Measurements from ENCODE around the gene CST7. TPM values are rescaled to one million over a fixed set of nuclear protein-coding genes. Genes with fewer than 3 reads are reported as not detected.

Gene CST7
- polyA plus RNA-seq, 4 donors = 0.89 to 4.9 (median 2.8) TPM

DNA sequence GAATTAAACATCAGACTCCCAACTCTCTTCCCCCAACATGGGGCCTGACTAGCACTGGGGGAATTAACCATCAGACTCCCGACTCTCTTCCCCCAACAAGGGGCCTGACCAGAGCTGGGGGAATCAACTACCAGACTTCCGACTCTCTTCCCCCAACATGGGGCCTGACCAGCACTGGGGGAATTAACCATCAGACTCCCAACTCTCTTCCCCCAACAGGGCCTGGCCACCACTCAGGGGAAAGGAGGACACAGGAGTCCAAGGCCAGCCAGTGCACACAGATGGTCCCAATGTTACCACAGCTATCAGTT lies 13.1 kb downstream of the CST7 start:
- DNase-seq (no peak), FAIRE-seq (no peak)
- WGBS, 3 donors = 92 to 93% (median 92%) methylated on average over 2 of the region's 2 CpGs
- Histone ChIP-seq H3K27ac (ENCODE audit: low read depth in 1 of 3, low read length in 2 of 3) (no peak overlapping the region), H3K9me3 (ENCODE audit: control insufficient read depth in 2 of 2, insufficient read depth in 1 of 2, low read depth in 1 of 2, low read length in 1 of 2) (no peaks in the 10 kb centered on the region), H3K27me3 (ENCODE audit: control insufficient read depth in 3 of 3, insufficient read depth in 3 of 3, low read length in 3 of 3) (no peaks in the 10 kb centered on the region), H3K4me3 (ENCODE audit: low read depth in 1 of 3, low read length in 3 of 3) (no peak overlapping the region), H3K36me3 (ENCODE audit: control insufficient read depth in 3 of 3, insufficient read depth in 2 of 3, low read depth in 1 of 3, low read length in 3 of 3) (peaks cover 16 to 73% (median 23%) of the 10 kb centered on the region in 3 donors), H3K4me1 (ENCODE audit: control insufficient read depth in 3 of 3, insufficient read depth in 2 of 3, low read depth in 1 of 3, low read length in 2 of 3) (no peaks in the 10 kb centered on the region)

DNA sequence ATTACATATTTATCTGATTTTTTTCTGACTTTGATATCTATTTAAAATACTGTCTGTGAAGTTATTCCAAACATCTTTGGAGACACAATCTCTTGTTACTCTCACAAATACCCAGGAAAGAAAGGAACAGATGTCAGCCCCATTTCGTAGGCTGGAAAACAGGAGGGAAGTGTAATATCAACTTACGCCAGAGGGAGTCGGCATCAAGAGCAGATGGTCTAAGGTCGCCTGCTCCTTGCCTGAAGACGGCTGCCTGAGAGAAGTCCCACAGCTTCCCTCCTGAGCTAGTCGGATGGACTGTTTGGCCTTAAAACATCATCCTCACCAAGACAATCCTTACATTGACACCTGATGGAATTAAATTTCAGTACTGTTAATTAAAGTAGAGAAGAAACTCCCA lies 13.4 kb downstream of the CST7 start:
- Histone ChIP-seq H3K27ac (ENCODE audit: low read depth in 1 of 3, low read length in 2 of 3) (no peak overlapping the region), H3K27me3 (ENCODE audit: control insufficient read depth in 3 of 3, insufficient read depth in 3 of 3, low read length in 3 of 3) (no peaks in the 10 kb centered on the region), H3K36me3 (ENCODE audit: control insufficient read depth in 3 of 3, insufficient read depth in 2 of 3, low read depth in 1 of 3, low read length in 3 of 3) (peaks cover 16 to 73% (median 23%) of the 10 kb centered on the region in 3 donors), H3K4me3 (ENCODE audit: low read depth in 1 of 3, low read length in 3 of 3) (no peak overlapping the region), H3K4me1 (ENCODE audit: control insufficient read depth in 3 of 3, insufficient read depth in 2 of 3, low read depth in 1 of 3, low read length in 2 of 3) (no peaks in the 10 kb centered on the region), H3K9me3 (ENCODE audit: control insufficient read depth in 2 of 2, insufficient read depth in 1 of 2, low read depth in 1 of 2, low read length in 1 of 2) (no peaks in the 10 kb centered on the region)
- no peak for DNase-seq
- FAIRE-seq = no peak
- WGBS, 3 donors = 88 to 93% (median 91%) methylated on average over 6 of the region's 6 CpGs

DNA sequence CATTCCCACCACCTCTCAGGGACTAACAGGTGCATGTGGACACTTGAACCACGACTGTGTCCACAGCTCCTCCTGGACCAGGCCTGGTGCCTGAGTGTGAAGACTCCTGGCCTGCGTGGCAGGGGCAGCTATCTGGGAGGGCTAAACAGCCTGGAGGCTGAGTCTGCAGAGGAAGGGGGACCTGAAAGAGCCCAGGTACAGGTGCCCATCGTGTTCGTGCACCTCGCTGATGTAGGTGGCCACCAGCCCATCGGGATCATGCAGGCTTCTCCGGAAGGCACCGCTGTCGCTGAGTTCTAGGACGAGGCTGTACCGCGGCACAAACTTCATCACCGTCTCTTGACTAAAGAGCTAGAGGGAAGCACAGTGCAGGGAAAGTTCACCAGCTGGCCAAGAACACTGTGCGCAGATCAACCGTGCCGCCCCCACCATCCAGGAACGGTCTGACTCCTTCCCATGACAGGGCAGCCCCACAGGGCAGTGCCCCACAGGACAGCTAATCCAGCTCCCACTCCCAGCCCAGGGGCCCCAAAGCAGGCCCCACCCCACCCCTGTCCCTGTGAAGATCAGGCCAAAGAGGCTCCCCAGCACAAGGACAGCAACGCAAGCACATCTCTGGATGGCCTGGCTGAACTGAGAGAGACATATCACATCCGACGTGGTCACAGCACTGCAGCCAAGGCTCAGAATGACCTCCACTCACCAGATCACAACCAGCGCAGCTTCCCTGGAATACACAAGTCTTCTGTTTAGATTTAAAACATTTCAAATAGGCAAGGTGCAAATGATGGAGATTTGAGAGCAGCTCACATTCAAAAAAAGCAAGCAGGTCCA lies 14.8 kb downstream of the CST7 start:
- Histone ChIP-seq H3K9me3 (ENCODE audit: control insufficient read depth in 2 of 2, insufficient read depth in 1 of 2, low read depth in 1 of 2, low read length in 1 of 2) (no peaks in the 10 kb centered on the region), H3K36me3 (ENCODE audit: control insufficient read depth in 3 of 3, insufficient read depth in 2 of 3, low read depth in 1 of 3, low read length in 3 of 3) (peaks cover 16 to 70% (median 21%) of the 10 kb centered on the region in 3 donors), H3K27ac (ENCODE audit: low read depth in 1 of 3, low read length in 2 of 3) (no peak overlapping the region), H3K4me1 (ENCODE audit: control insufficient read depth in 3 of 3, insufficient read depth in 2 of 3, low read depth in 1 of 3, low read length in 2 of 3) (no peaks in the 10 kb centered on the region), H3K4me3 (ENCODE audit: low read depth in 1 of 3, low read length in 3 of 3) (no peak overlapping the region), H3K27me3 (ENCODE audit: control insufficient read depth in 3 of 3, insufficient read depth in 3 of 3, low read length in 3 of 3) (no peaks in the 10 kb centered on the region)
- FAIRE-seq (no peak), DNase-seq (no peak)
- 96% methylated on average over 21 of the region's 21 CpGs for WGBS, 3 donors

DNA sequence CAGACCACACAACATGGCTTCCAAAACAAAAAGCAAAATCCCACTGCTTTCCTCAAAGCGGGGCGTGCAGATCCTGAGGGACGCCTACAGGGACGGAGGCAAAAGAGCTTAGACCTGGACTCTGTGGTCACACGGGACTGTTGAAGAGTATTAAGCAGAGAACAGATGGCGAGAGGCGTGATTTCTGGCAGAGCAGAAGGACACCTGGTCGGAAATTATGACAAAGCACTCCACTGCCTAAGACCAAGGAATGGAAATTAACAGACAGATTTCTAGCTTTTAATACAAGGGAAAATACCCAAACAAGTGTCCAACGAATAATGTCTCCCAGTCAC lies 15.4 kb downstream of the CST7 start:
- Histone ChIP-seq H3K27ac (ENCODE audit: low read depth in 1 of 3, low read length in 2 of 3) (no peak overlapping the region), H3K4me1 (ENCODE audit: control insufficient read depth in 3 of 3, insufficient read depth in 2 of 3, low read depth in 1 of 3, low read length in 2 of 3) (no peaks in the 10 kb centered on the region), H3K36me3 (ENCODE audit: control insufficient read depth in 3 of 3, insufficient read depth in 2 of 3, low read depth in 1 of 3, low read length in 3 of 3) (peaks cover 16 to 71% (median 23%) of the 10 kb centered on the region in 3 donors), H3K27me3 (ENCODE audit: control insufficient read depth in 3 of 3, insufficient read depth in 3 of 3, low read length in 3 of 3) (no peaks in the 10 kb centered on the region), H3K9me3 (ENCODE audit: control insufficient read depth in 2 of 2, insufficient read depth in 1 of 2, low read depth in 1 of 2, low read length in 1 of 2) (no peaks in the 10 kb centered on the region), H3K4me3 (ENCODE audit: low read depth in 1 of 3, low read length in 3 of 3) (no peak overlapping the region)
- WGBS, 3 donors = 85 to 89% (median 85%) methylated on average over 9 of the region's 9 CpGs
- FAIRE-seq (no peak), DNase-seq (no peak)

DNA sequence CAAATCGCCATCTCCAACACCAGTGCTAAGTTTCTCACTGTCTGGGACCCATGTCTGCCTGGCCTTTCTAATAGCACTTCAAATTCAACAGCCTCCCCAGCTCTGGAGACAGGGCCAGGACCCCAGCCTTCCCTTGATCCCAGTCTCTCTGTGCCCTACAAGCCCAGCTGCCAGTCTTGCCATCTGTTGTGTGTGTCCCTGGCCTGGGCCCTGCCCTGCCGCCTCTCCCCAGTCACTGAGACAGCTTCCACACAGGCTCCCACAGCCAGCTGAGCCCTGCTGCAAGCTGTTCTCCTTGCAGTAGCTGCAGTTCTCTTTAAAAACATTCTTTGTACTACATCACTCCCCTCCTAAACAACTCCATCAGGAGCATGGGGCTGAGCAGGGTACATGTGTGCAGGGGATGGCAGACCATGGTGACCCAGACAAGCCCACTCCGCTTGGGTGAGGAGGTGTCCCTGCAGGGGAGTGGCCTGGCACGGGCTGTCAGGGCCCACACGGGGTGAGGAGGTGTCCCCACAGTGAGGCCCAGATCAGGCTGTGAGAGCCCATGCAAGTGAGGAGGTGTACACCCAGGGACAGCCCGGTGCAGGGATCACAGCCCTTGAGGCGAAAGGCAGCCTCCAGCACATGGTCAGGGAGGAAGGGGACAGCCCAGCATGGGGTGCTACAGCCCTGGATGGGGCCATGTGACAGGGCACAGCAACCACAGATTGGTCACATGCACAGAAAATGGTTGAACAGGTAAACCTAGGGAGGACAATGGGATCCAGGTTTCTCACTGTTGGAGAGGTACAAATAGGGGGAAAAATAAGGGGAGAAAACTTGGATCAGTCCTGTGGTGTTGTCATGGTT lies 16.2 kb downstream of the CST7 start:
- H3K4me1 ChIP-seq (ENCODE audit: control insufficient read depth in 3 of 3, insufficient read depth in 2 of 3, low read depth in 1 of 3, low read length in 2 of 3) = no peaks in the 10 kb centered on the region
- H3K36me3 ChIP-seq (ENCODE audit: control insufficient read depth in 3 of 3, insufficient read depth in 2 of 3, low read depth in 1 of 3, low read length in 3 of 3) = peaks cover 17 to 70% (median 29%) of the 10 kb centered on the region in 3 donors
- no peak overlapping the region for H3K4me3 ChIP-seq (ENCODE audit: low read depth in 1 of 3, low read length in 3 of 3)
- FAIRE-seq = no peak
- H3K27me3 ChIP-seq (ENCODE audit: control insufficient read depth in 3 of 3, insufficient read depth in 3 of 3, low read length in 3 of 3) = no peaks in the 10 kb centered on the region
- no peak overlapping the region for H3K27ac ChIP-seq (ENCODE audit: low read depth in 1 of 3, low read length in 2 of 3)
- no peak for DNase-seq
- H3K9me3 ChIP-seq (ENCODE audit: control insufficient read depth in 2 of 2, insufficient read depth in 1 of 2, low read depth in 1 of 2, low read length in 1 of 2) = no peaks in the 10 kb centered on the region
- 90 to 96% (median 91%) methylated on average over 6 to 7 of the region's 7 CpGs for whole genome bisulfite sequencing, 3 donors

DNA sequence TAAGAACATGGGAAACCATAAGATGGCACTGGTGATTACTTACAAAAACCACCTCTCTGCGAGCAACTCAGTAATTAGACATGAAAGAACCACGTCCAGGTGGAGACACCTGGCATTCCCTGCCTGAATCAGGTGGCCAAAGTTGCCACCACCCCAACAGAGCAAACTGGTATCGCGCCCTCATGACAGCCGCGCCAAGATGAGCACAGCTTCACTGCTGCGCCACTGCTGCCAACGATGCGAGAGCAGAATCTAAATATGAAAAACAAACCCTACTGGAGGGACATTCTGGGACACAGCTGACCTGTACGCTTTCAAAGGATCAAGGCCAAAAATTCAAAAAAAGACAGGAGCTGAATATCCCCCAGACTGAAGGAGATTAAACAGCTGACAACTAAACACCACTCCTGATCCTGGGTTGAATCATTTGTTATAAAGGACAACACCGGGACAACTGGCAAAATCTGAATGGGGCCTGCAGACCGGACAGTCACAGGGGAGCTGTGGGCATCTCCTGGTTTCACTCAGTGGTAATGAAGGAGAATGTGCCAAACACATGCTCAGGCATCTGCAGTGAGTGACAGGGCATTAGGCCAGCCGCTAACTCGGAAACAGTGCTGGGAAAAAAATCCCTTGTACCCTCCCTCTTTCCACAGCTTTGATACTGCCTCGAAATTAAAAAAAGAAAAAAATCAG lies 17.4 kb downstream of the CST7 start:
- Histone ChIP-seq H3K9me3 (ENCODE audit: control insufficient read depth in 2 of 2, insufficient read depth in 1 of 2, low read depth in 1 of 2, low read length in 1 of 2) (no peaks in the 10 kb centered on the region), H3K4me3 (ENCODE audit: low read depth in 1 of 3, low read length in 3 of 3) (no peak overlapping the region), H3K4me1 (ENCODE audit: control insufficient read depth in 3 of 3, insufficient read depth in 2 of 3, low read depth in 1 of 3, low read length in 2 of 3) (no peaks in the 10 kb centered on the region), H3K36me3 (ENCODE audit: control insufficient read depth in 3 of 3, insufficient read depth in 2 of 3, low read depth in 1 of 3, low read length in 3 of 3) (peaks cover 15 to 71% (median 33%) of the 10 kb centered on the region in 3 donors), H3K27ac (ENCODE audit: low read depth in 1 of 3, low read length in 2 of 3) (no peak overlapping the region), H3K27me3 (ENCODE audit: control insufficient read depth in 3 of 3, insufficient read depth in 3 of 3, low read length in 3 of 3) (no peaks in the 10 kb centered on the region)
- DNase-seq (no peak), FAIRE-seq (no peak)
- WGBS, 3 donors = 91 to 94% (median 93%) methylated on average over 15 of the region's 15 CpGs

DNA sequence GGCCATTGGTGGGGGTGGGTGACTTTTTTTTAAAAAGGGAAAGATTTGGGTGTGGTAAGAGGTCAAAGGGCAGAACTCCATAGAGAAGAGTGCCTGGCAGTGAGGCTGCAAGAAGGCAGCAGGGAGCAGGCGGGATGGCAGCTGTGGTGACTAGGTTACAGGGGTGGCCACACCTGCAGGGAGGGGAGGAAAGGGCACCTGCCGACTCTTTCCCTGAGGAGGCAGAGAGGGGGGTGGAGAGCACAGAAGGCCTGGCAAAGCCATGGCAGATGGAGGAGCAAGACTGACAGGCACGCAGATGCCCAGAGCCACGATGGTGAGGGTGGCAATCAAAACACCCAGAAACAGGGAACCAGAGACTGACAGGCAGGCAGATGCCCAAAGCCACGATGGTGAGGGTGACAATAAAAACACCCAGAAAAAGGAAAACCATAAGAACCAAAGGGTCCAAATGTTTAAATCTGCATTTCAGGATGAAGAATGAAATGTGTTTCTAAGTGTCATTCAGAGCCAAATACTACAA lies 19.3 kb downstream of the CST7 start:
- Histone ChIP-seq H3K9me3 (ENCODE audit: control insufficient read depth in 2 of 2, insufficient read depth in 1 of 2, low read depth in 1 of 2, low read length in 1 of 2) (no peaks in the 10 kb centered on the region), H3K4me1 (ENCODE audit: control insufficient read depth in 3 of 3, insufficient read depth in 2 of 3, low read depth in 1 of 3, low read length in 2 of 3) (no peaks in the 10 kb centered on the region), H3K36me3 (ENCODE audit: control insufficient read depth in 3 of 3, insufficient read depth in 2 of 3, low read depth in 1 of 3, low read length in 3 of 3) (peaks cover 13 to 72% (median 28%) of the 10 kb centered on the region in 3 donors), H3K4me3 (ENCODE audit: low read depth in 1 of 3, low read length in 3 of 3) (no peak overlapping the region), H3K27ac (ENCODE audit: low read depth in 1 of 3, low read length in 2 of 3) (peak overlapping the region in 1 of 3 donors; percentile 16), H3K27me3 (ENCODE audit: control insufficient read depth in 3 of 3, insufficient read depth in 3 of 3, low read length in 3 of 3) (no peaks in the 10 kb centered on the region)
- 22 to 75% (median 41%) methylated on average over 5 of the region's 5 CpGs for WGBS, 3 donors
- DNase-seq (peak in 1 of 2 donors; percentile 38), FAIRE-seq (no peak)

All from small intestine (tissue), 7 donors.